Effector memory CD8-positive, alpha-beta T cell (primary cell): ENCODE data around the gene VSX2.

Experiments
- ATAC-seq: fragments of 150-1000 bp; cut with Tn5 transposase; replicated peaks from 2 replicates; pipeline ENCODE4 v1.10.0; 2021; ENCODE audit warnings: mild to moderate bottlenecking, moderate library complexity
- DNase-seq, 3 experiments: peaks; one replicate each; pipeline ENCODE4 v3.0.0; 2021
- H3K27ac Mint-ChIP-seq, 2 donors: one replicate each; pipeline ENCODE4 v1.8.0; 2022; ENCODE audit warnings: mild to moderate bottlenecking in 2 of 2, mixed read lengths in 2 of 2, moderate library complexity in 2 of 2
- H3K27me3 Mint-ChIP-seq, 2 donors: one replicate each; pipeline ENCODE4 v1.8.0; 2022; ENCODE audit warnings: mixed read lengths in 2 of 2
- H3K36me3 Mint-ChIP-seq: one replicate; pipeline ENCODE4 v1.8.0; 2022; ENCODE audit warnings: mild to moderate bottlenecking, moderate library complexity, mixed read lengths; ENCODE audit not compliant: insufficient read depth
- H3K4me1 Mint-ChIP-seq, 2 donors: one replicate each; pipeline ENCODE4 v1.8.0; 2022; ENCODE audit warnings: low read depth in 2 of 2, mixed read lengths in 2 of 2
- H3K4me3 Mint-ChIP-seq, 2 donors: one replicate each; pipeline ENCODE4 v1.8.0; 2022; ENCODE audit warnings: mild to moderate bottlenecking in 2 of 2, mixed read lengths in 2 of 2, moderate library complexity in 2 of 2
- H3K9me3 Mint-ChIP-seq, 2 donors: one replicate each; pipeline ENCODE4 v1.8.0; 2022; ENCODE audit warnings: mixed read lengths in 2 of 2

The VSX2 gene

DNA sequence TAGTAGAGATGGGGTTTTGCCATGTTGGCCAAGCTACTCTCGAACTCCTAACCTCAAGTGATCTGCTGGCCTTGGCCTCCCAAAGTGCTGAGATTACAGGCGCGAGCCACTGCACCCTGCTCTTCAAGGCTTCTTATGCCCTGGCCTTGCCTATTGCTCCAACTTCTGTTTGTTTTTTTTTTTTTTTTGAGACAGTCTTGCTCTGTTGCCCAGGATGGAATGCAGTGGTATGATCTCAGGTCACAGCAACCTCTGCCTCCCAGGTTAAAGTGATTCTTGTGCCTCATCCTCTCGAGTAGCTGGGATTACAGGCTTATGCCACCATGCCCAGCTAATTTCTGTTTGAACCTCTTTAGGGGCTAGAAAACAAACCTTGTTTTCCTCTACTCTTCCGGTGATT lies 69.4 kb downstream of the VSX2 start:
- no peak for ATAC-seq
- peak overlapping the region in 1 of 2 donors; percentile 87 for H3K27ac Mint-ChIP-seq
- no peaks in the 10 kb centered on the region for H3K9me3 Mint-ChIP-seq
- DNase-seq, result no peak
- H3K4me3 Mint-ChIP-seq, result no peak overlapping the region
- peaks cover 3% of the 10 kb centered on the region for H3K36me3 Mint-ChIP-seq
- H3K4me1 Mint-ChIP-seq, result no peaks in the 10 kb centered on the region
- H3K27me3 Mint-ChIP-seq, result no peaks in the 10 kb centered on the region

- Mint-ChIP-seq H3K27ac (peak overlapping the region in 1 of 2 donors; percentile 87), H3K4me3 (no peak overlapping the region), H3K9me3 (no peaks in the 10 kb centered on the region), H3K4me1 (no peaks in the 10 kb centered on the region), H3K36me3 (no peaks in the 10 kb centered on the region), H3K27me3 (no peaks in the 10 kb centered on the region)
- ATAC-seq (no peak), DNase-seq (no peak)
These were observed 70.1 kb downstream of the VSX2 start for GRCh38 chr14:74309125-74310022.

DNA sequence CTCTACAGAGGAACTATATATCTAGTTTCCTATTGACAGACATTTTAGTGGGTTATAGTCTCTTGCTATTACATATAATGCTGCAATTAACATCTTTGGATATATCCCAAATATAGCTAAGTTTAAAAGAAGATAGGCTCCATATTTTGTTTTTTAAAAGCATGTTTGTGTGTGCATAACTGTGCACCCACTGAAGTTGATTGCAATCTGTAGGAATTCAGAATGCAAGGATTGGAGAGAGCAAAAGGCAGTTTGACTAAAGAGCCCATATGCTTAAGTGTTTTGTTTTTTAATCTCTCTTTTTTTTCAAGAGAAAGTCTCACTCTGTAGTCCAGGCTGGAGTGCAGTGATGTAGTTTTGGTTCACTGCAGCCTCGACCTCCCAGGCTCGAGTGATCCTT lies 72.9 kb downstream of the VSX2 start:
- Mint-ChIP-seq H3K9me3 (no peaks in the 10 kb centered on the region), H3K27me3 (peaks cover 7 to 17% of the 10 kb centered on the region in 2 donors), H3K4me3 (no peak overlapping the region), H3K27ac (no peak overlapping the region), H3K36me3 (no peaks in the 10 kb centered on the region), H3K4me1 (no peaks in the 10 kb centered on the region)
- no peak for DNase-seq
- no peak for ATAC-seq
